ENCODE results near the gene MAN1A1.

GRCh38 chr6:119256978-119257462 lies 92.5 kb downstream of the MAN1A1 start:
- no peak for TF ChIP-seq CTCF (IDR thresholded peaks at IDR 0.05)
- TF ChIP-seq POLR2A (IDR thresholded peaks at IDR 0.05): no peak

Measured in thyroid gland (tissue), 4 donors.